Naive thymus-derived CD4-positive, alpha-beta T cell (primary cell): ENCODE data around the gene ABHD17C. TPM values are rescaled to one million over a fixed set of nuclear protein-coding genes. Genes with fewer than 3 reads are reported as not detected.
A peak's percentile ranks its signal among the peaks of the same experiment; 100 is the strongest.

ENCODE experiments used
- ATAC-seq: fragments of 150-1000 bp; cut with Tn5 transposase; 2 replicates; pipeline ENCODE4 v1.10.0; 2021; ENCODE audit warnings: mild to moderate bottlenecking, moderate library complexity
- CTCF ChIA-PET: fragments of 350-600 bp; sonication (Branson Sonifier 250); formaldehyde crosslinking; loops from one replicate; lab custom pipeline; 2021; ENCODE audit warnings: antibody characterized with exemption; lab: Charles Lee
- POLR2A ChIA-PET: fragments of 350-600 bp; sonication (Branson Sonifier 250); formaldehyde crosslinking; loops from one replicate; lab custom pipeline; 2021; ENCODE audit warnings: antibody characterized with exemption, inconsistent platforms; lab: Charles Lee
- DNase-seq, 9 donors: peaks; one replicate each; pipeline versions ENCODE4 v3.0.0 to v3.0.0-alpha.2; 2020 to 2022; ENCODE audit warnings: mixed read lengths in 1 of 9
- H3K27ac ChIP-seq: one replicate; pipeline ENCODE4 v1.7.0; 2013; ENCODE audit warnings: mild to moderate bottlenecking, low read depth, low read length, moderate library complexity
- H3K27me3 ChIP-seq, 2 donors: one replicate each; pipeline ENCODE4 v1.7.0; 2013; ENCODE audit warnings: low read length in 2 of 2, mild to moderate bottlenecking in 2 of 2, moderate library complexity in 2 of 2; ENCODE audit not compliant: control insufficient read depth in 2 of 2, insufficient read depth in 2 of 2
- H3K36me3 ChIP-seq, 3 experiments: 1 replicate in 2 of 3; 2 replicates in 1 of 3; pipeline ENCODE4 v1.7.0; 2013; ENCODE audit warnings: low read length in 3 of 3, mild to moderate bottlenecking in 3 of 3, moderate library complexity in 1 of 3; ENCODE audit not compliant: insufficient read depth in 3 of 3, control insufficient read depth in 2 of 3
- H3K4me1 ChIP-seq, 2 donors: one replicate each; pipeline ENCODE4 v1.7.0; 2013; ENCODE audit warnings: low read length in 2 of 2, mild to moderate bottlenecking in 2 of 2, moderate library complexity in 1 of 2; ENCODE audit not compliant: control insufficient read depth in 2 of 2, insufficient read depth in 2 of 2
- H3K4me3 ChIP-seq: 2 replicates; pipeline ENCODE4 v1.7.0; 2013; ENCODE audit warnings: mild to moderate bottlenecking, low read length
- H3K9me3 ChIP-seq, 3 experiments: 1 replicate in 2 of 3; 2 replicates in 1 of 3; pipeline ENCODE4 v1.7.0; 2013; ENCODE audit warnings: low read length in 3 of 3; ENCODE audit not compliant: control insufficient read depth in 2 of 3
- H3K27ac Mint-ChIP-seq, 9 donors: one replicate each; pipeline ENCODE4 v1.8.0; 2020 to 2022; ENCODE audit warnings: mixed read lengths in 9 of 9, mild to moderate bottlenecking in 8 of 9, moderate library complexity in 5 of 9, inconsistent platforms in 2 of 9
- H3K27me3 Mint-ChIP-seq, 5 donors: one replicate each; pipeline ENCODE4 v1.8.0; 2021 to 2022; ENCODE audit warnings: mixed read lengths in 5 of 5, mild to moderate bottlenecking in 1 of 5
- H3K36me3 Mint-ChIP-seq, 5 donors: one replicate each; pipeline ENCODE4 v1.8.0; 2020 to 2022; ENCODE audit warnings: mixed read lengths in 5 of 5, mild to moderate bottlenecking in 3 of 5, inconsistent platforms in 1 of 5
- H3K4me1 Mint-ChIP-seq, 7 donors: one replicate each; pipeline ENCODE4 v1.8.0; 2020 to 2022; ENCODE audit warnings: mixed read lengths in 7 of 7, mild to moderate bottlenecking in 3 of 7, inconsistent platforms in 1 of 7
- H3K4me3 Mint-ChIP-seq, 10 donors: one replicate each; pipeline ENCODE4 v1.8.0; 2020 to 2022; ENCODE audit warnings: mild to moderate bottlenecking in 10 of 10, mixed read lengths in 10 of 10, moderate library complexity in 6 of 10, inconsistent platforms in 2 of 10
- H3K9me3 Mint-ChIP-seq, 11 donors: one replicate each; pipeline ENCODE4 v1.8.0; 2020 to 2022; ENCODE audit warnings: mixed read lengths in 11 of 11, mild to moderate bottlenecking in 4 of 11, inconsistent platforms in 1 of 11, moderate library complexity in 1 of 11
- intact Hi-C, 2 donors: fragments of 100-400 bp; cut with micrococcal nuclease; formaldehyde crosslinking; loops; one replicate each; pipeline ENCODE4 v1.15.1; 2023
- polyA plus RNA-seq, 2 donors: library from polyadenylated mRNA; unstranded; fragments of 300-500 nt; fragmentation: Illumina TruSeq; gene quantifications; one replicate each; pipeline ENCODE4 v1.2.3, GENCODE V29; 2021
- total RNA-seq, 6 experiments: library from RNA in 5 of 6; stranded (reverse) in 5 of 6; gene quantifications; 1 replicate in 5 of 6; 2 replicates in 1 of 6; pipeline ENCODE4 v1.2.3 and lab custom pipeline; 2021 to 2026

ABHD17C gene
- total and polyA plus RNA-seq, 7 experiments from 2014 or later = 0.26 to 2.8 (median 1.8) TPM

- CTCF ChIA-PET = no interaction called here
- ATAC-seq = peak; percentile 18
- peak overlapping the region in 8 of 9 donors; percentile 14 to 86 (median 70) for H3K27ac Mint-ChIP-seq
These were observed 108.7 kb downstream of the ABHD17C start for GRCh38 chr15:80803580-80804525.

GRCh38 chr15:80804970-80805495 is 109.9 kb downstream of the ABHD17C start:
- Mint-ChIP-seq H3K36me3 (no peaks in the 10 kb centered on the region), H3K4me3 (peak overlapping the region; percentile 25 to 63 (median 52))
- intact Hi-C loops = loop anchor here in 1 of 2 donors (2.0 kb wide), 1 partner anchor 24 kb away; no protein-coding TSS in a partner anchor

More at GRCh38 chr15:80803580-80804525, 108.7 kb downstream of the ABHD17C start:
- intact Hi-C loops = loop anchor here in 1 of 2 donors (2.0 kb wide), 1 partner anchor 23 kb away; no protein-coding TSS in a partner anchor
- H3K36me3 ChIP-seq = no peaks in the 10 kb centered on the region
- Mint-ChIP-seq H3K27me3 (peaks cover 0 to 4% (median 0%) of the 10 kb centered on the region in 5 donors), H3K36me3 (no peaks in the 10 kb centered on the region), H3K4me3 (peak overlapping the region in 8 of 10 donors; percentile 7 to 63 (median 40)), H3K4me1 (peaks cover 13 to 38% (median 26%) of the 10 kb centered on the region in 7 donors), H3K9me3 (peaks cover 0 to 4% (median 0%) of the 10 kb centered on the region in 11 donors)
- peaks cover 6 to 13% of the 10 kb centered on the region in 2 donors for H3K4me1 ChIP-seq
- H3K27ac ChIP-seq = no peak overlapping the region
- H3K9me3 ChIP-seq = no peaks in the 10 kb centered on the region
- POLR2A ChIA-PET = no interaction called here
- peak in 5 of 9 donors; percentile 14 to 35 (median 25) for DNase-seq
- no peaks in the 10 kb centered on the region for H3K27me3 ChIP-seq
- H3K4me3 ChIP-seq = no peak overlapping the region

More at GRCh38 chr15:80804970-80805495, 109.9 kb downstream of the ABHD17C start:
- ChIA-PET POLR2A (no interaction called here), CTCF (no interaction called here)
- H3K9me3 ChIP-seq = no peaks in the 10 kb centered on the region
- Mint-ChIP-seq H3K27me3 (peaks cover 0 to 4% (median 0%) of the 10 kb centered on the region in 5 donors), H3K9me3 (peaks cover 0 to 4% (median 0%) of the 10 kb centered on the region in 11 donors), H3K27ac (peak overlapping the region; percentile 6 to 86 (median 74)), H3K4me1 (peaks cover 13 to 38% (median 26%) of the 10 kb centered on the region in 7 donors)
- no peak overlapping the region for H3K4me3 ChIP-seq
- peak overlapping the region; percentile 36 for H3K27ac ChIP-seq
- DNase-seq (peak in 2 of 9 donors; percentile 1 to 36), ATAC-seq (no peak)
- H3K36me3 ChIP-seq = no peaks in the 10 kb centered on the region
- peaks cover 6 to 13% of the 10 kb centered on the region in 2 donors for H3K4me1 ChIP-seq
- H3K27me3 ChIP-seq = no peaks in the 10 kb centered on the region

Other genes with a start within 250 kb of the ABHD17C start
- gene CEMIP, start 84.1 kb downstream of the ABHD17C start, total RNA-seq = not detected
- gene CEMIP, start 84.1 kb downstream of the ABHD17C start, polyA plus RNA-seq = under 1 TPM in 1 of 2 donors, not detected in 1; 0.02 TPM